ENCODE results near the gene TP53RK.

DNA sequence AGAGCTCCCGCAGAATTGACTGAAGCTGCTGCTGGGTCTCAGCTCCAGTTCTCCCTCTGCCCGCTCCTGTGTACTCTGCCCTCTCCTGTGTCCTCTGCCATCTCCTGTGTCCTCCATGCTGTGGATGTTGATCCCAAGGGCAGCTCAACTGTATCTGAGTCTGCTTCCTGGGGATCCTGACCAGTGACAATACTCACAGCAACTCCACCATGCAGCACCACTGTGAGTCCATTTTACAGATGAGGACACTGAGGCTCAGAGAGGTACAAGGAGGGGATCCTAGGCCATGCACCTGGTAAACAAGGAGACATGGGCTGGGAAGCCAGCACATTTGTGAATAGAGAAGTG is 8.6 kb downstream of the TP53RK start:
- TF ChIP-seq, protein P1, sequence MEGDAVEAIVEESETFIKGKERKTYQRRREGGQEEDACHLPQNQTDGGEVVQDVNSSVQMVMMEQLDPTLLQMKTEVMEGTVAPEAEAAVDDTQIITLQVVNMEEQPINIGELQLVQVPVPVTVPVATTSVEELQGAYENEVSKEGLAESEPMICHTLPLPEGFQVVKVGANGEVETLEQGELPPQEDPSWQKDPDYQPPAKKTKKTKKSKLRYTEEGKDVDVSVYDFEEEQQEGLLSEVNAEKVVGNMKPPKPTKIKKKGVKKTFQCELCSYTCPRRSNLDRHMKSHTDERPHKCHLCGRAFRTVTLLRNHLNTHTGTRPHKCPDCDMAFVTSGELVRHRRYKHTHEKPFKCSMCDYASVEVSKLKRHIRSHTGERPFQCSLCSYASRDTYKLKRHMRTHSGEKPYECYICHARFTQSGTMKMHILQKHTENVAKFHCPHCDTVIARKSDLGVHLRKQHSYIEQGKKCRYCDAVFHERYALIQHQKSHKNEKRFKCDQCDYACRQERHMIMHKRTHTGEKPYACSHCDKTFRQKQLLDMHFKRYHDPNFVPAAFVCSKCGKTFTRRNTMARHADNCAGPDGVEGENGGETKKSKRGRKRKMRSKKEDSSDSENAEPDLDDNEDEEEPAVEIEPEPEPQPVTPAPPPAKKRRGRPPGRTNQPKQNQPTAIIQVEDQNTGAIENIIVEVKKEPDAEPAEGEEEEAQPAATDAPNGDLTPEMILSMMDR (IDR thresholded peaks at IDR 0.05) = no peak
- TF ChIP-seq EP300 (IDR thresholded peaks at IDR 0.05) (no peak), POLR2A (IDR thresholded peaks at IDR 0.05) (no peak)

All from suprapubic skin (tissue), 3 donors.